ENCODE results near the gene PDILT. TPM values are rescaled to one million over a fixed set of nuclear protein-coding genes. Genes with fewer than 3 reads are reported as not detected.
"Not testable (repeated sequence)": the region's sequence is repeated elsewhere in the genome, so short reads cannot be mapped to it uniquely, and the experiment has no call there.

PDILT gene
- total RNA-seq, 1 donor from 2014 or later = not detected

DNA sequence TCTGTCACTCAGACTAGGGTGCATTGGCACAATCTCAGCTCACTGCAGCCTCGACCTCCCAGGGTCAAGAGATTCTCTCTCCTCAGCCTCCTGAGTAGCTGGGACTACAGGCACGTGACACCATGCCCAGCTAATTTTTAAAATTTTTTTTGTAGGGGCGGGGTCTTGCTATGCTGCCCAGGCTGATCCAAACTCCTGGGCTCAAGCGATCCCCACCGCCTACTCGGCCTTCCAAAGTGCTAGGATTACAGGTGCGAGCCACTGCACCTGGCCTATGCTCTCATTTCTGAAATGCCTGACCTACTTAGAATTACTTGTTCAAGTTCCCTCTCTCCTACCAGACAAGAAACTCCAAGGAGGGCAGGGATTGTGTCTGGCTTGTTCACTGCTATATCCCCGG, 72.1 kb downstream of the PDILT start:
- DNase-seq (no peak), ATAC-seq (no peak)
- intact Hi-C loops (cut with micrococcal nuclease) = no loop called here

DNA sequence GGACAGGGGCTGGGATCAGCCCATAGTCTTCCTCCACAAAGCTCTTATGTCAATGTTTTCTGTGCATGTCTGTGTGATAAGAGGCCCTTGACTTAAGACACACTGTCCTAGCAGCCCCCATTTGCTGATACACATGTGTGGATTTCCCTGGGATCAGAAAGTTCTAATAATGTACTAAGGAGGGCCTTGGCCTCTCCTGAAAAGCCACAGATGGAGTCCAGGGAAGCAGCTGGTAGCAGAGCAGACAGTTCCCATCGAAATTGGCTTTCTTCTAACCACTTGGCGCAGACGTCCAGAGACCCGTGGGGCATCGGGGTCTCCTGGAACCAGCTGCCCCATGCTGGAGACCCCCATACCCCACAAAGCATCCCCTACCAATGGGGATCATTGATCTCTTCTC, 72.9 kb downstream of the PDILT start:
- DNase-seq = no peak
- no peak for ATAC-seq
- intact Hi-C loops (cut with micrococcal nuclease) = no loop called here

- DNase-seq (no peak), ATAC-seq (no peak)
- intact Hi-C loops (cut with micrococcal nuclease) = no loop called here
Observed at GRCh38 chr16:20329392-20330138, 75.0 kb downstream of the PDILT start.

DNA sequence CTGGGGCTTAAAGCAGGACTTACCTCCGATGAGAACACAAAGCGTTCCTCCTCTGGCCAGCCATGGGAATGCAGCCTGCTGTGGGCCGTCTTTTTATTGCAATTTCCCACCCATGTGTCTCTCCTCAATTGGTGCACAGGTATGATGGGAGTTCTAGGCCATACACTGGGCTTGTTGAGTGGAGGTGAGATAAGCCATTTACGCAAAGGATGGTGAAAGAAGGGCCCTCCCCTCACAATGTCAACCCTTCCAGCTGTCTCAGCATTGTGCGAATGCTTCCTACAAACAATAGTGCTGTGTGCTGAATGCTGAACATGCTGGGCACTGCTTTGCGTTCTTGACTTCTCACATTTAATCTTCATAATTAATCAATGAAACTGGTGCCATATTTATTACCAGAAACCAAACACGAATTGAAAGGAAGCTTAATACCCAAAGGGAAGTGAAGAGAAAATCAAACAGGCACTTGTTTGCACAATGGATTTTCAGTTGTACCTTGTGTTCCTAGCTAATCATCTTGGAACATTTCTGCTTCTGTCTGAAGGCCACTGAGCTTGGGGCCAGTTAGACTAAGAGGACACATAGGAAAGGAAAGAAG, 77.0 kb downstream of the PDILT start, which contains the start of gene GP2:
Gene GP2 (minus strand): TSS at position 70 of the 598 bp plus-strand sequence. CDS start 1,082 bp downstream, outside the sequence.
- intact Hi-C loops (cut with micrococcal nuclease) = no loop called here
- ATAC-seq (no peak), DNase-seq (no peak)

DNA sequence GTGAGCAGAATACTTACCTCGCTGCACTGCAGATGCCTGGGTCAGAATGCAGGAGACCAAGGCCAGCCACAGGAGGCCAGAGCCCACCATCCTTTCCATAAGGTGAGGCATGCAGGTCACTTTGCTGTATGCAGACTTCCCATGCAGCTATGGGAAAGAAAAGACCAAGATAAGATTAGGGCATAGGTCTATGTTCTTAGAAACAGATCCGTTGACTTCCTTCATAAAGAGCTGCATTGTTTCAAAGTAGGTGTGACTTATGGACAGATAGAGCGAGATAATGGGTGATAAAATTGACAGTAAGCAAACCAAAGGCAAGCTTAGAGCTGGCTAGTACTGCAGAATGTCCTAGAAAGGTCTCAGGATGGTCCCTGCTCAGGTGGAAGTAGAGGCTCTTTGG, 78.2 kb downstream of the PDILT start:
- no peak for DNase-seq
- intact Hi-C loops (cut with micrococcal nuclease) = no loop called here
- no peak for ATAC-seq

- intact Hi-C loops (cut with micrococcal nuclease) = no loop called here
- ATAC-seq = no peak
- DNase-seq = no peak
Observed at GRCh38 chr16:20325005-20325404, 79.5 kb downstream of the PDILT start.

DNA sequence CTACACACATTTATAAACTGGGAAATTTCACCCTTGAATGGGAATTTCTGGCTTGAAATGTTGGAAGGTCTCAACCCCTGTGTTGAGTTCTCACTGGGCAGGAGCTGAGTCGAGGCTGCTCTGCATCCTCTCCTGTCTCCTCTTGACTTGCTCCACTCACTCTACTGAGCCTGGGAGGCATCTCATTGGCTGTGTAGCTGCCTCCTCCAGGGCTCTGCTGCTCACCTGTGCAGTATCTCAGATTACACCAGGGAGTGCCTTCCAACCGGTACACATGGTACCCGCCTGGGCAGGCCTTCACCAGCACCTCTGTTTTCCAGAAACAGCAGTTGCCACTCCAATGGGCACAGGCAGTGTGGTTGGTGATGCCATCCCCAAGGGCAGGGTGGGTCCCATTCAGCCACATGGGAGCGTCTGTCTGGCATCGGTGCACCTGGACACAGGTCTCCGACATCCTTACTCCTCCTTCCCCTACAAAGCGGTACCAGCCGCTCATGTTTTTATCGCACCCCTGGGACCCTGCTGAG, 80.9 kb downstream of the PDILT start:
- intact Hi-C loops (cut with micrococcal nuclease) = no loop called here
- no peak for DNase-seq
- no peak for ATAC-seq

DNA sequence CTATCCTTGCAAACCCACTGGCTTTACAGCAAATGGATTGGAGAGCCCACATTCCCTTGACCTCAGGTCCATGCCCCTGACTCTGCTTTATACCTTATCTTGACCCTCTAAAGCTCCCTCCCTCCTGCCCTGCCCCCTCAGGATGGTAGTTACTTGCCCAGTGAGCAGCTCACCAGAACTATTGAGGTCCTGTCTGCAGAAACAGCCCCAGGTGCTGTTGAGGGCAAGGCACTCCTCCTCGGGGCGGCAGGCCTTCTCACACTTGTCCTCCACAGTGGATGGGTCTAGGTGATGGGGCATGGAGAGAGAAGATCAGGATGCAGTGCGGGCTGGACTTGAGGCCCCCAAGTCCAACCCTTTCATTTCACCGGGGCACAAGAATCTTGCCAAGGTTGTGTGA, 81.8 kb downstream of the PDILT start:
- intact Hi-C loops (cut with micrococcal nuclease) = no loop called here
- no peak for ATAC-seq

GRCh38 chr16:20321671-20322070, 82.9 kb downstream of the PDILT start:
- DNase-seq = no peak
- intact Hi-C loops (cut with micrococcal nuclease) = no loop called here
- no peak for ATAC-seq

More for the DNA sequence above, 81.8 kb downstream of the PDILT start:
- no peak for DNase-seq

GRCh38 chr16:20321051-20321450, 83.5 kb downstream of the PDILT start:
- DNase-seq; intact Hi-C loops (cut with micrococcal nuclease); ATAC-seq: not testable (repeated sequence)

DNA sequence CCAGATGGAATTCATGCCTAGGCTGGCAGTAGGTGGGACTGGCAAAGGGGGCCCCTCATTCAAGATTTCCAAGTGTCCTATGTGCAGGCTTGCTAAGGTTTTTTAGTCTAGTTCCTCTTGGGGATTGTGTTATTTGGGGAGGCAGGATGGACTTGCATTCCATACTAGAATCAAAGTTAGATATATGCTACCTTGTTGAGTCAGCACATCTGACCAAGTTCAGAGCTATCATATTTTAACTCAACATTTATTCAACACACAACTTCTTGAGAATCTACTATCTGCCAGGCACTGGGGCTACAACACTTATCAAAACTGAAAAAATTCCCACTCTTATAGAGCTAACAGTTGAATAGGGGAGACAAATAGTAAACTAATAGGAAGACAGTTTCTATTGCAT, 83.9 kb downstream of the PDILT start:
- DNase-seq (no peak), ATAC-seq (no peak)
- intact Hi-C loops (cut with micrococcal nuclease) = no loop called here

GRCh38 chr16:20320178-20320577, 84.4 kb downstream of the PDILT start:
- intact Hi-C loops (cut with micrococcal nuclease) = no loop called here
- no peak for DNase-seq
- ATAC-seq = no peak

DNA sequence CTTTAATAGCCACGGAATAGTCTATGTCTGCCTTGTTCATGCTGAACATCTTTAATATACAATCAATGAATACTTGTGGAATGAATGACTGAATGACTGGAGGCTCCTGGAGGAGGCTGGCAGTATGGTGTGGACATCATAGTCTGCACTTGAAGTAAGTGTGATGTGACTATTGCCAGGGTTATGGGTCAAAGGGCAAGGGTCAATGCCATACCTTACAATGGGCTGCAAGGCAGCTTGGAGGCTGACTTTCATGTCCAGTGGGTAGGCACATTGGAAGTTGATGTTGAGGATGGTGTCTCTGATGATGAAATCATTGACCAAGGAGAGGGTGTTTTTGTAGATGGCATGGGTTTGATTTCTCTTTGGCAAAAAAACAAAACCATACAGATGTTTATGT, 85.1 kb downstream of the PDILT start:
- DNase-seq = no peak
- ATAC-seq = no peak
- intact Hi-C loops (cut with micrococcal nuclease) = no loop called here

GRCh38 chr16:20318437-20318836, 86.1 kb downstream of the PDILT start:
- DNase-seq (no peak), ATAC-seq (no peak)
- intact Hi-C loops (cut with micrococcal nuclease) = no loop called here

- ATAC-seq = no peak
- intact Hi-C loops (cut with micrococcal nuclease) = no loop called here
Observed at GRCh38 chr16:20318006-20318405, 86.5 kb downstream of the PDILT start.

DNA sequence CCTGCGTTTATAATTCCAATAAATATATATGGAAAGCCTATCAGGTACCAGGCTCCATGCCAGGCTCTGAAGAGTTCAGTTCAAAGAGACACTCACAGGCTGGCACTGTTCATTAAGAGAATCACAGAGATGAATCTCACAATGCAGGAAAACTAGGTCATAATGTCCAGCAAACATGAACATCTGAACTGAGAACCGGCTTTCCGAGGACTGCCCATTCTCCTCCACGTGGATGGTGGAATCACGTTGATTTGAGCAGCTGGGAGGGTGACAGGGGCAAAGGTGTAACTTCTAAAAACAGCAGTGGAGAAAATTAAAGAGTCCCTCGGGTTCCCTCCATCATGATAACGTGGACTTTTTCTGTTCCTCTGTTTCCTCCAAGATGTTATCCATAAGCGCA, 87.4 kb downstream of the PDILT start:
- intact Hi-C loops (cut with micrococcal nuclease) = no loop called here
- no peak for ATAC-seq
- DNase-seq = no peak

More at GRCh38 chr16:20318006-20318405, 86.5 kb downstream of the PDILT start:
- DNase-seq = no peak

- ATAC-seq (no peak), DNase-seq (no peak)
- intact Hi-C loops (cut with micrococcal nuclease) = no loop called here
Observed at GRCh38 chr16:20316715-20317114, 87.8 kb downstream of the PDILT start.

DNA sequence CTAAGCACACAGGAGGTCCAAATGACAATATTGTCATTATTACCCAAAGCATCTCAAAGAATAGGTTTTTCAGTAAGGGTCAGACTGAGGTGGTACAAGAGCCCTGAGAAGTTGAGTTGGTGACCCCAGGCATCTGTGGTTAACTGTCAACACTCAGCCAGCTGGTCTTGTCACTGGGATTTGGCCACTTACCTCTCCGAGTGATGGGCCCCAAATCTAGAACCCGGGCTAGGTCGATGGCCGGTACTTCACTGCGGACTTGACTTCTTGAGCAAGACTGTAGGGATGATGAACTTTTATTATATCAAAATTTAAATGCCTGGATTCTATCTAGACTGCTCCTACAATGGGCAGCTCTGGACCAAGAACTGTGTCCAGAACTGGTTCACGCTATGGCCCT, 88.8 kb downstream of the PDILT start:
- no peak for DNase-seq
- intact Hi-C loops (cut with micrococcal nuclease) = no loop called here
- ATAC-seq = no peak

- intact Hi-C loops (cut with micrococcal nuclease) = no loop called here
- DNase-seq (no peak), ATAC-seq (no peak)
Observed at GRCh38 chr16:20314575-20314974, 90.0 kb downstream of the PDILT start.

GRCh38 chr16:20313741-20314140, 90.8 kb downstream of the PDILT start:
- DNase-seq = no peak
- ATAC-seq = no peak
- intact Hi-C loops (cut with micrococcal nuclease) = no loop called here

Data from left ventricle myocardium superior (tissue), 1 donor.